GM18502 (cell line): ENCODE measurements around the gene MUC13.

ENCODE experiments used
- ATAC-seq: cut with Tn5 transposase; IDR thresholded peaks from one replicate; pipeline ENCODE4 v1.9.1; 2021; ENCODE audit warnings: mild to moderate bottlenecking; ENCODE audit not compliant: unreplicated experiment, poor library complexity

Gene MUC13

DNA sequence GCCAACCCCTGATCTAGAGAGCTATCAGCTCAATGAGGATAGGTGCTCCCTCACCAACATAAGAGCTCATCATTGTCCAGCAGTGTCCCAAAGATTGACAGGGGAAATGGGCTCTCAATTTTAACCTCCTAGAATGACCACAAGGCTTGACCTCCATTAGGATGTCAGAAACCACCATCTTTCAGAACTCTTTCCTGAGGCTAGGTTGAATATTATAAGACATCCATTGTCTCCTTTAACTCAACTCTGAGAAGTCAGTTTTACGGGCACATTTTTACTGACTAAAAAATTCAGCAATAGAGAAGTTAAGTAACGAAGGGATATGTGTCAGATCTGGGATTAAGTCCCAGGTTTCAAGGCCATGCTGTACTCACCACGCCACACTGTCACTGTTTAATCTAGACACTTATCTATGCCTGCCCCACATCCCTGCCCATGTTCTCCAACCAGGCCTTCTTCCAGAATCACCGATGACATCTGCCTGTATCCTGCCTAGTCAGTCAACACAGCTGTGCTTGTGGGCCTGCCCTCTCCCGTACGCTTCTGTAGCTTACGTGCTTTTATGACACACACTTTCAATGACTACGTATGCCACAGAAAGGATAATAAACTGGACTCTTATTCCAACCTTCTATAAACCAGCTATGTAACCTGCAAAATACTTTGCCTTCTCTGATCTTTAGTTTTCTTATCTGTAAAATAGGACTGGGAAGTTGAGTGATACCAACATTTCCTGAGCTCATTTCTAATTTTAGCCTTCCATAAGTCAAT is 17.1 kb upstream of the MUC13 start:
- no peak for ATAC-seq

DNA sequence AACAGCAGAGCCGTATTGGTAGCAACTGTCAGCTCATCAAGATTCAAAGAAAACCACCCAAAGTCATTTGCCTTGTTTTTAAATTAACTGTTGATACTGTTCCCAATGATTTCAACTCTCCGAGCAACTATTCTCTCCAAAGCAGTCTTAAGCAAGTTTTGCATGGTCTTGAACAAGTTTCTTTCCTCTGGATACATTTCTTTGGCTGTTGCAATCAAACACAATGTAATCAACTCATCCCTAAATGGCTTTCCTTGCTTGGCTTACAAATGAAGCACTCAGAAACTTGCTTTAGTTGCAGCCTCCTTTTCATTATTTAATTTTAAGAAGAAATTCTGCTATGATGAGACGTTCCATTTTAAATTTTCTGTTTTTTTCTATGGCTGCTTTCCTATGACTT is 15.5 kb upstream of the MUC13 start:
- ATAC-seq: no peak

DNA sequence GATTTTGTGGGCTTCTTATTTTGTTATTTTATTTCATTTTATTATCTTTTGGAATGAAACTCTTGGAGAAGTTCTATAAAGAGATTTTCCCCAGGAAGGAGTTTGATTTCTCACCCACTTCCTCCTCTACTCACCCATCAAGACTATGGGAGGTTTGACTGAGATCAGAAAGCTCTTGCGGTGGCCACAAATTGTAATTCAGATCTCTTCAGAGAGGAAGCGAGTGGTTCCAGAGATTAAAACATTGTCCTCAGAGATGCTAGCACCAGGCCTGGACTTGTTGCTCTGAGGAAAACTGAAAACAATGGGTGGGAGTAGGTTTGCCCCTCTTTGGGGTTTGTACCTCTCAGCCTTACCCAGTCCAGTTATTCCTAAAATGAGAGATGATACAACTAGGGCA is 8.1 kb upstream of the MUC13 start:
- ATAC-seq: no peak

DNA sequence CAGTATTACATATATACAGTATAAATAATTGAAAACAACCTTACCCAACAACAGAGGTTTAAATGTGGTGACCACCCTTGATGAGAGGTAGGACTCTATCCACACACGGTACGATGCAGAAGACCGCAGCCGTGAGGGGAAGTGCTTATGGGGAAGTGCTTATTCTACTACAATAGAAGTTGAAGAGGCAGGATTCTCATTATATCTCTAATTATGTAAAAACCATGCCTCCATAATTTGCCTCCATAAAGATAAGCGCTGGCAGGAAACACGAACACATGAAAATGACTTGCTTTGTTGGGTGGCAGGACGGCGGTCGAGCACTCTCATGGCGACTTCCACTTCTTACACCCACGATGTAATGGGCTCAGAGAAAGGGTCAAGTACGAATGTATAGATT is 7.2 kb upstream of the MUC13 start:
- no peak for ATAC-seq

DNA sequence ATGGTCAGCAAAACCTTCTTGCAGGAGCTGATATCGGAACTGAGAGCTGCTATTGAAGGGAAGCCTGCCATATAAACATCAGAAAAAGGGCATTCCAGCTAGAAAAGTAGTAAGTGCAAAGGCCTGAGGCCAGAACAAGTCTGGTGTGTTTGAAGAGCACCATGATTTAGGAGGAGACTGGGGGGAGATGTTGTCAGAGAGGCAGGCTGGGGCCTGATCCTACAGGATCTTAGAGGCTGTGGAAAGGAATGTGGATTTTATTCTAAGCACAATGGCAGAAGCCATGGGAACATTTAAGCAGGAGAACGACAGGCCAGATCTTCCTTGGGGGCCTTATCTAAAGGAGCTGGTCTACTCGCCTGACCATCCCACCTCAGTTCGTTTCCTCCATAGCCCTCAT is 5.1 kb upstream of the MUC13 start:
- ATAC-seq: no peak

DNA sequence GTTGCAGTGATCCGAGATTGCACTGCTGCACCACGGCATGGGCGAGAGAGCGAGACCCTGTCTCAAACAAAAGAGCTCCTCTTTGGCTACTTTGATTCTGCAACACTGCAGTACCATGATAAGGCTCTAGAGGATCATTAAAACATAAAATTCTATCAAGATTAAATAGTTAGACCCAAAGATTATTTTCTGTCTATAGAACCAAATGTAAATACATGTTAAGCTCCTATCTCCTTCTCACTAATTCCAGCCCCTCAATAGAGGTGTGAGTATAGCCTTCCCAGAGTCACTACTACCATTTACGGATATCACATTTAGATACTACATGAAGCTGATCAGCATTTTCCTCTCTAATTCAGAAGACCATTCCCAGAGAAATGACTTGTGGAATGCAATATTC is 4.3 kb upstream of the MUC13 start:
- ATAC-seq: no peak

DNA sequence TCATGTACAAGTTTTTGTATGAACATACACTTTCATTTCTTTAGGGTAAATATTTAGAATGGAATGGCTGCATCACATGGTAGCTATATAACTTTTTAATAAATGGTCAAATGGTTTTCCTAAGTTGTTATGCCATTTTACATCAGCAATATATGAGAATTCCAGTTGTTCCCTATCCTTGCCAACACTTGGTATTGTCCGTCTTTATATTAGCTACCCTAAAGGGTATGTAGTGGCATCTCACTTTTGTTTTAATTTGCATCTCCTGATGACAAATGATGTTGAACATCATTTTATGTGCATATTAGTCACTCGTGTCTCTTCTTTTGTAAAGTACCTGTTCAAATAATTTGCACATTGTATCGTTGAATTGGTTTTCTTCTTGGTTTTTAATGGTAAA is 2.5 kb upstream of the MUC13 start:
- ATAC-seq: no peak

DNA sequence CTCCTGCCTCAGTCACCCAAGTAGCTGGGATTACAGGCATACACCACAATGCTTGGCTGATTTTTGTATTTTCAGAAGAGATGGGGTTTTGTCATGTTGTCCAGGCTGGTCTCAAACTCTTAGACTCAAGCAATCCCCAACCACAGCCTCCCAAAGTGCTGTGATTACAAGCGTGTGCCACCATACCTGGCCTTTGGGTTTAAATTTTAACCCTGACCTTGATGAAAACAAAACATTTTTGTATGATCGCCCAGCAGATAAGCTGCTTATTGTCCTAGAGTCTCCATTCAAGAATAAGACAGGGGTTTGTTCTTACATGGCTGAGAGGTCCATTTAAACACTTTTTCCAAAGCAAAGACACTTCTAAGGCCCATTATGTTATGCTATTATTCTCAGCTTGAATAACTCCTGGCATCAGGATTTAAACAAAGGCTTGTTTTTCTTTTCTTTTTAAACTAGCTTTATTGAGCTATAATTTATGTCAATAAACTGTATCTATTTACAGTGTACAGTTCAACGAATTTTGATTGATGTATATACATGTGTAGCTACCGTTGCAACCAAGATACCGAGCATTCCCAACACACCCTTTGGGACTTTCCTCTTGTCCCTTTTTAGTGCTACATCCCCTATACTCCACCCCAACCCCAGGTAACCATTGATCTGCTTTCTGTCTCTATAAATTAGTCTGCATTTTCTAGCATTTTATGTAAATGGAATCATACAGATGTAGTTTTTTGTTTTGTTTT is 1.4 kb upstream of the MUC13 start:
- no peak for ATAC-seq

DNA sequence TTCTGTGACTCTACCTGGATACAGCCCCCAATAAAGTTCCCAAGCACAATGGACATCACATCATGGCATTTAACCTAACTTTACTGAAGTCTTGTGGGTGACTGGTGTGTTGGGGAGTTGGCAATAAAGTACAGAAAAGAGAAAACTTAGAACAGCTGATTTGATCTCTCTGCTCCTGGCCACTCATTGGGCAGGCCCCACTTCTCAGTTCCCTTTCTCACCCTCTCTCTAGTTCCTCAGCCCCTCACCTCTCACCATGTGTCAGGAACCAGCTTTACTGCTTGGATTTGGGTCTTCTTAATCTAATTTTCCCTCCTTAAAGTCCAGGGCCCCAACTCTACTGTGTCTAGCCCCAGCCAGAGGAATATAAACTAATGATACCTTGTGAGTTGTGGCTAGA is 713 bp upstream of the MUC13 start:
- ATAC-seq: no peak

DNA sequence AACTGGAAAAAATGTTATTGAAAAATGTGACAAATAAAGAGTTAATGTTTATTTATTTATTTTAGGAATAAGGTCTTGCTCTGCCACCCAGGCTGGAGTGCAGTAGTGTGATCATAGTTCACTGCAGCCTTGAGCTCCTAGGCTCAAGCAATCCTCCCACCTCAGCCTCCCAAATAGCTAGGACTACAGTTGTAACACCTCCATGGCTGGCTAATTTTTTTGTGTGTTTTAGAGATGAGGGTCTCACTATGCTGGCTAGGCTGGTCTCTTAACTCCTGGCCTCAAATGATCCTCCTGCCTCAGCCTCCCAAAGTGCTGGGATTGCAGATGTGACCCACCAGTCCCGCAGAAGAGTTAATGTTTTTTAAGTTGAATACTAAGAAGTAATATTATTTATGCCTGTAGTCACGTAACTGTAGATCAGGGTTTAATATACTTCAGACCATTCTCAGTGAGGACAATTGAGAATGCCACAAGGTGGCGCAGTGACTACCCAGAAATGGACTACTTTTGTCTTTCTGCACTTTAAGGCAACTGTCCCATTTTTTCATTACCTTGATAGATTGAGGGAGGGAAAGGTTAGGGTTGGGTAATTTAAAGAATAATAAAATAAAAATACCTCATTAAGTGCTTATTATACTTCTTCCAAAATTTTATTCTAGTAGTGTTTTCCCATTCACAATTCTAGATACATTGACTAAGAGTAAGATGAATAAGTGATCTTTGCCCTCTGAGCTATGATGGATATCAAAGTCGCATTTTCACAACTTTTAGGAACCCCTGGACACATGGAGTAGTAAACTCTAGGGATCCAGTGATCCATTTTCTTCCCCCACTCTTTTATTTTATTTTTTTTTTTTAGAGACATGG is 6.0 kb downstream of the MUC13 start:
- ATAC-seq: no peak

DNA sequence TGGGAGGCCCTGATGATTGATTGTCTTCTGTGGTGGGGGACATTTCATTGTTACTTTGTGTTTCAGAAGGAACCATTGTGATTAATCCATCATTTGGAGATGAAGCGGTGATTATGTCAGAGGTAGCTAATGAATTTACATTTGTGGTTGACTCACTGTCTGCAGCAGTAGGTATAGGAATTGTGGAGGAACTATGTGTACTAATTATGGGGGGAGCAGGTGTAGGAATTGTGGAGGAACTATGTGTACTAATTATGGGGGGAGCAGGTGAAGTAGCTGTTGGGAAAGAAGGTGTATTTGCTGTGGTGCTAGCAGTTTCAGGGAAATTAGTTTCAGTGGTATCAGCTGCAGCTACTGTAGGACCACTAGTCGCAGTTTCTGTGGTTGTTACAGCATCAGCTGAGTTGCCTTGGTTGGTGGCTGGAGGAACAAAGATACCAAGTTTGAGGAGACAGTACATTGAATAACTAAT is 6.9 kb downstream of the MUC13 start:
- no peak for ATAC-seq

DNA sequence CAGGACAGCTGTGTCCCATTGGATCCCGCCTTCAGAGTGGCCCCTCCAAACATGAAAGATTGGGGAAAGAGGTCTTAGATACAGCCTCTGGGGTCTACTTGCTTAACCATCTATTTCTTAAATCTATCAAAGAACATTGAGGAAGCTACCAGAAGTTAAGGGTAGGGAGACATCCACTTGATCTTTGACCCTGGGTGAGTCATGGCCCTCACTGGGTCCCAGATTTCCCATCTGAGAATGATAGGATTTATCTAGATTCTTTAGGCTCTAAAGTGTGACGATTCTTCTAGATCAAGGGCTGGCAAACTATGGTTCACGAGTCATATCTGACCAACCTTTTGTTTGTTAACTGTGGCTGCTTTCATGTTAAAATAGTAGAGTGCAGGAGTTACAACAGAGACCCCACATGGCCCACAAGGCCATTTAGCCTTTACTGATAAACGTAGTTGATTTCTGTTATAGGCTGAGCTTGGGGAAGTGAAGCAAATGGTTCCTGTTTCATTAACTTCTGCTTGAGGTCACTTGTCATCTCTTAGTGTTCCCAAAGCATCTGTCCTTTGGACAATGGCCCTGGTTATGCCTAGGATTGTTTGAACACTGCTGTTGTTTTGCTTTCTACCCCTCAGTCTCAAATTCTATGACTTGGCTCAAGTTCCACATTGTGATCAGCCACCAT is 8.0 kb downstream of the MUC13 start:
- ATAC-seq: no peak

DNA sequence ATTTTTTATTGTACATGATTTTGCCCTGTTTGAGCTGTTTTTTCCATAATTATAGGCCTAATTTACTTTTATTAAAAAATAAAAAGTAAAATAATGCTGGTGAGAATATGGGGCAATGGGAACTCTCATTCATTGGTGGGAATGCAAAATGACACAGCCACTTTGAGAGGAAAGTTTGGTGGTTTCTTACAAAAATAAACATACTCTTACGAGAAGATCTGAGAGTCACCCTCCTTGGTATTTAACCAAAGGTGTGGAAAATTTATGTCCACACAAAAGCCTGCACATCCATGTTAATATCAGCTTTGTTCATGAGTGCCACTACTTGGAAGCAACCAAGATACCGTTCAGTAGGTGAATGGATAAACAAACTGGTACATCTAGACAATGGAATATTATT is 9.8 kb downstream of the MUC13 start:
- ATAC-seq: no peak

DNA sequence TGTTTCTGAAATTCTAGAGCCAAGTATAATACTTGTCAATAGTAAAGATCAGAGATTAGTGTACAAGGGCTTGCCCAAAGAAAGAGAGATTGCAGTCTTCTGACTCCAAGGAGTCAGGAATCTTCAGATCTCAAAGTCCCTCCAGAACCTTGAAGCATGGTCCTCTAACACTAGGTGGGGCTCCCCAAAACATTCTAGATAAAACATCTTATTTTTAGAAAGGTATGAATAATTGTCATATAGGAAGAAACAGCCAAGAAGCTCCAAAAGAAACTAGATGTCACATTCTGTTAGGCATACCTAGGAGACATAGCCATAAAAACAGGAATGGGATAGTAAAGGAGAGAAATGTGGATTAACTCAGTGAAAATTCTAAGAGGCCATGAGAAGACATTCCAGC is 10.7 kb downstream of the MUC13 start:
- no peak for ATAC-seq

DNA sequence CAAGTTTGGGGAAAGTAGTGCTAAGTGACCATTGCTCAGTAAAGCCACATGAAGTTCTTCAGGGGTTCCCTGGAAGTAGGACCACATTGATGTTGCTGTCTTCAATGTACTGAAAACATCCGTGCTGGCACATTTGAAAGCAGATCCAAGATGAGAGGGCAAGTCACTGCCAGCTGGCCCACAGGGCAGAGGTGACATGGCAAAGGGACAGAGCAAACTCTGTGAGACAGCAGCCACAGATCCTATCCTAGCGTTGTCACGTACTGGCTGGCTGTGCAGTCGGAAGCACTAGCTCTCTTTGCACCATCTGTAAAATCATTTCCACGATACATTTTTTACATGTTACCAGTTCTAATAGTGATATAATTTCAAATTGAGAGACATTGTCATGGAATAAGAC is 13.8 kb downstream of the MUC13 start:
- ATAC-seq: no peak

DNA sequence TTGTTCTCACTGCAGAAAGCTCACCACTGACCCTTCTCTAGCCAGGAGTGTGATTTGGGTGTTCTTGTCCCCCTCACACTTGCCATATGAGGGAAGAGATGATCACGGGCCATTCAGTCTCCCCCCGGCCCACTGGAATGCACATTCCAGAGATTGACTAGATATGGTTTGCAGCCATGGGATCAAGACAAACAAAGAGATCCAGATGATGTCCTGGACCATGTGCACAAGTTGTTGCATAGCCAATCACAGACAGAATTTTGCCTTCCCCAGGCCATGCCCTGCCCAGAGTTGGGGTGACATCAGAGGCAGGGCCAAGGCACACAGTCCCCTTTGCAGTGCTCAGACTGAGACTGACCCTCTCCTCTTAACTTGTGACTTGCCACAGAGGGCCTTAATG is 14.8 kb downstream of the MUC13 start:
- no peak for ATAC-seq

DNA sequence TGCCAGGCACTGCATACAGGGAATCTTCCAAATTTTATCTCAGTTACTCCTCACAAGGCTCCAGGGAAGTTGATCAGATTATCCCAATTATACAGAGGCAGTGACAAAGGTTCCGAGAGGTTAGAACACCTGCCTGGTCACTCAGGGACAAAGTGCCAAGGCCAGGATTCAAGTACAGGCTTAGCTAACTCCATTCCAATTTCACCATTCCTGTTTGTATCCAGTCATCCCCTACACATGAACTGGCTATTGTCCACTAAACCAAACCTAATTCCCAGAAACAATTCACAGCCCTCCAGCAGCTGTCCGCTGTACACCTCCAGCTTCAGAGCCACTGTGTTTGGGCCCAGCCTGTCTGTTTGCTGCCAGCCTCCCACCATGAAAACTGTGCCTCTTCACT is 16.0 kb downstream of the MUC13 start:
- no peak for ATAC-seq

DNA sequence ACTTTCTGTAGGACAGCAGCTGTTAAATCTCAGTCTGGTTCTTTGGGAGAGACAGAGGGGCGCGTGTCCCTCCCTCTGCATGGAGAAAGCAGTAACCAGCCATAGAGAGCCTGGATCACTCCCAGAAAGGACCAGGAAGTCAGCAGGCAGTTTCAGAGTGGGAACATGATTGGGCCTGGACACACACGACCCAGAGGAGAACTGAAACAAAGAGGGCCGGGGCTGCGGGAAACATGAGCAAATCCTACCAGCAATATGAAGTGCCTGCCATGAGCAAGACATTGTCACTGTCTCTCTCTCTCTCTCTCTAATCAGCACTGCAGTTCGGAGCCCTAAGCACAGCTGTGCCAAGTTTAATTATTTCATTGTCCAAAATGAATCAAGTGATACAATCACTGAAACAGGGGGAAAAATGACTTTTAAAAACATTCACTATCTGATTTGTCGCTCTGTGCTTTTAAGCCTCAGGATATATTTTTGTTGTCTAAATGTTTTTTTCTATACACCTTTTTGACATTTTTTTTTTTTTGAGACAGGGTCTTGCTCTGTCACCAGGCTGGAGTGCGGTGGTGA is 17.6 kb downstream of the MUC13 start:
- ATAC-seq: no peak

DNA sequence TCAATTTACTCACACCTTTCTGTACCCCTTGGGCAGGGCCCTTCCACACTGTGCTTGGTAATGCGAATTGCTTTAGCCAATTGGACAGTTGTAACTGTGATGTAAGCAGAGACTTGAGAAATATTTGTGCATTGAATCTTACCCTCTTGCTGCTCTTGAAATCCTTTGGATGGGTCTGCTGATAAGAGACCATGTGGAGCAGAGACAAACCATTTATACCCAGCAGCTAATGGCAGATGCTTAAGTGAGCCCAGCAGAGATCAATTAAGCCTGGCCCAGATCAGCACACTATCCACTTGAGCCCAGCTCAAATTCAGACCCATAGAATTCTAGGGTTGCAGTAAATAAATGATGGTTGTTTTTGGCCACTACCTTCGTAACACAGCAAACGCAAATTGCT is 19.3 kb downstream of the MUC13 start:
- ATAC-seq: no peak

DNA sequence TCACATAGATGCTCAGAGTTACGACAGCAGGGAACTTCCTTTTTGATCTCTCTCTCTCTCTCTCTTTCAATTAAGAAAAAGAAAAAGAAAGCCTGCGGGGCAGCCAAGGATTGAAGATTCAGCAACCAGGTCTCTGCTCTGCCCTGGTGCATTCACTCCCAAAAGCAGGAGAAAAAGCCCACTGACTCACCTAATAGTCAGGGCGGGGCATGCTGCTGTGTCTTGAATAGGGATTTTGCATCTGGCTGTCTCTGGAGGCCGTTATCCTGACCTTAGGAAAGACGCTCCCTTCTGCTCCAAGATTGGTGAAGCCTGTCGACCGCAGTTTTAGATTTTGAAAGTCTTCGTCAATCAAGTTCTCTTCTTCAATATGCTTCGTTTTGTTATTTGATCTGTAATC is 26.6 kb downstream of the MUC13 start:
- ATAC-seq: no peak
